PC-9 (cell line): ENCODE results near the gene ZSWIM8. TPM values are rescaled to one million over a fixed set of nuclear protein-coding genes. Genes with fewer than 3 reads are reported as not detected.

Source experiments
- BruUV-seq: library from RNA; stranded (reverse); fragments of 400-500 nt; replicated peaks from 2 replicates; lab custom pipeline; 2021; lab: Mats Ljungman, UMichigan
- CTCF ChIA-PET: fragments of 300-600 bp; sonication (Branson Sonifier 250); formaldehyde crosslinking; loops from one replicate; lab custom pipeline; 2022; ENCODE audit warnings: antibody characterized with exemption; lab: Charles Lee
- POLR2A ChIA-PET: fragments of 300-600 bp; sonication (Branson Sonifier 250); formaldehyde crosslinking; loops from one replicate; lab custom pipeline; 2022; ENCODE audit warnings: antibody characterized with exemption; ENCODE audit not compliant: unreplicated experiment; lab: Charles Lee
- DNase-seq, 2 experiments: peaks; one replicate each; pipeline versions ENCODE4 v3.0.0 to v3.0.0-alpha.2; 2015 to 2022; ENCODE audit warnings: mixed read lengths in 1 of 2
- H2AFZ ChIP-seq: fragments of 200-600 bp; sonication (generic); 2 replicates; pipeline ENCODE4 v1.8.1; 2017; ENCODE audit warnings: antibody characterized with exemption
- H3F3A ChIP-seq: fragments of 200-600 bp; sonication (generic); 2 replicates; pipeline ENCODE4 v1.8.1; 2017; ENCODE audit warnings: antibody characterized with exemption, mild to moderate bottlenecking, low read depth; ENCODE audit not compliant: insufficient read depth
- H3K27ac ChIP-seq: fragments of 200-600 bp; sonication (generic); 2 replicates; pipeline ENCODE4 v1.6.1; 2016; ENCODE audit warnings: mixed run types
- H3K27me3 ChIP-seq: fragments of 200-600 bp; sonication (generic); 2 replicates; pipeline ENCODE4 v1.6.1; 2016; ENCODE audit warnings: low read depth, mixed run types; ENCODE audit not compliant: insufficient read depth
- H3K36me3 ChIP-seq: fragments of 200-600 bp; sonication (generic); 2 replicates; pipeline ENCODE4 v1.6.1; 2016; ENCODE audit warnings: low read depth, mixed run types
- H3K4me1 ChIP-seq: fragments of 200-600 bp; sonication (generic); replicated peaks from 2 replicates; pipeline ENCODE4 v1.6.1; 2016; ENCODE audit warnings: mixed run types; ENCODE audit not compliant: insufficient read depth
- H3K4me2 ChIP-seq: fragments of 200-600 bp; sonication (generic); 2 replicates; pipeline ENCODE4 v1.6.1; 2017; ENCODE audit warnings: mixed run types
- H3K4me3 ChIP-seq: fragments of 200-600 bp; sonication (generic); 2 replicates; pipeline ENCODE4 v1.6.1; 2016; ENCODE audit warnings: mixed run types
- H3K79me2 ChIP-seq: fragments of 200-600 bp; sonication (generic); 2 replicates; pipeline ENCODE4 v1.6.1; 2017; ENCODE audit warnings: low read depth, mixed run types
- H3K9me2 ChIP-seq: fragments of 200-600 bp; sonication (generic); 2 replicates; pipeline ENCODE4 v1.8.1; 2017; ENCODE audit warnings: mild to moderate bottlenecking; ENCODE audit not compliant: insufficient read depth
- H3K9me3 ChIP-seq: fragments of 200-600 bp; sonication (generic); 2 replicates; pipeline ENCODE4 v1.8.1; 2016; ENCODE audit warnings: low read depth; ENCODE audit not compliant: insufficient read depth
- H4K20me1 ChIP-seq: fragments of 200-600 bp; sonication (generic); 2 replicates; pipeline ENCODE4 v1.8.1; 2017; ENCODE audit not compliant: insufficient read depth
- CTCF ChIP-seq: fragments of 200-600 bp; sonication (generic); conservative IDR thresholded peaks from 2 replicates; pipeline ENCODE4 v1.6.1; 2017; ENCODE audit warnings: mixed run types, antibody characterized with exemption, mild to moderate bottlenecking, moderate library complexity
- EZH2 ChIP-seq: fragments of 200-600 bp; sonication (generic); IDR thresholded peaks from 2 replicates; pipeline ENCODE4 v1.8.0; 2017; ENCODE audit warnings: antibody characterized with exemption, low read depth
- intact Hi-C: fragments of 100-400 bp; cut with micrococcal nuclease; formaldehyde crosslinking; loops from one replicate; pipeline ENCODE4 v1.10.0; 2022; ENCODE audit not compliant: unreplicated experiment
- total RNA-seq: library from RNA; stranded (reverse); gene quantifications from 2 replicates; pipeline ENCODE4 v1.2.3, GENCODE V29; 2021

The ZSWIM8 gene
- total RNA-seq, 1 experiment from 2014 or later = 49.2 TPM

GRCh38 chr10:73772281-73773151 lies 12.9 kb upstream of the ZSWIM8 start:
- ChIA-PET POLR2A (interaction anchor here (0.5 to 0.9 kb wide), 5 partner anchors 10 to 235 kb away, joined by 3 to 6 read pairs (median 4); partner anchors contain the start of gene CHCHD1), CTCF (interaction anchor here (0.8 kb wide), 1 partner anchor 11 kb away, joined by 4 read pairs; no protein-coding TSS in a partner anchor)
- intact Hi-C loops = no loop called here
- H3K4me1 ChIP-seq = peaks cover 7% of the 10 kb centered on the region
- H3K27me3 ChIP-seq = no peaks in the 10 kb centered on the region
- TF ChIP-seq EZH2 = no peak
- no peak for TF ChIP-seq CTCF
- peak in 1 of 2 experiments; percentile 68 for DNase-seq
- 0 out of 2 replicates have a peak overlapping the region, but pooled peaks have one; percentile 22 for H3K27ac ChIP-seq
- peak overlapping the region; percentile 52; the same call in 1 of the 2 replicates for H3K4me3 ChIP-seq
- H4K20me1 ChIP-seq = peaks cover 9% of the 10 kb centered on the region; the same call in 1 of the 2 replicates
- peaks cover 30% of the 10 kb centered on the region for H3F3A ChIP-seq
- peaks cover 36% of the 10 kb centered on the region for H3K36me3 ChIP-seq
- no peaks in the 10 kb centered on the region for H3K9me3 ChIP-seq
- no peaks in the 10 kb centered on the region for H3K9me2 ChIP-seq
- H3K79me2 ChIP-seq = no peaks in the 10 kb centered on the region; the same call in 1 of the 2 replicates
- no peak overlapping the region for H2AFZ ChIP-seq
- peak overlapping the region; percentile 69 for H3K4me2 ChIP-seq
- no TSS peak for BruUV-seq

GRCh38 chr10:73773152-73773879 lies 12.1 kb upstream of the ZSWIM8 start:
- Histone ChIP-seq H3K36me3 (peaks cover 30% of the 10 kb centered on the region), H3K9me3 (no peaks in the 10 kb centered on the region), H2AFZ (no peak overlapping the region), H3K27ac (no peak overlapping the region), H3K79me2 (no peaks in the 10 kb centered on the region; the same call in 1 of the 2 replicates), H4K20me1 (peaks cover 9% of the 10 kb centered on the region; the same call in 1 of the 2 replicates), H3K4me3 (peak overlapping the region; percentile 52; the same call in 1 of the 2 replicates), H3F3A (peaks cover 30% of the 10 kb centered on the region), H3K4me1 (peaks cover 7% of the 10 kb centered on the region), H3K4me2 (peak overlapping the region; percentile 69), H3K9me2 (no peaks in the 10 kb centered on the region), H3K27me3 (no peaks in the 10 kb centered on the region)
- BruUV-seq = TSS peak; percentile 29
- TF ChIP-seq CTCF = no peak
- no peak for TF ChIP-seq EZH2
- POLR2A ChIA-PET = interaction anchor here (0.6 to 0.7 kb wide), 2 partner anchors 106 to 237 kb away, joined by 3 read pairs; no protein-coding TSS in a partner anchor
- CTCF ChIA-PET = interaction anchor here (0.7 to 1.3 kb wide), 3 partner anchors 10 to 307 kb away, joined by 3 to 4 read pairs (median 3); no protein-coding TSS in a partner anchor
- DNase-seq = no peak
- intact Hi-C loops = no loop called here

GRCh38 chr10:73774637-73775036 lies 10.8 kb upstream of the ZSWIM8 start:
- peak in 1 of 2 experiments; percentile 49 for DNase-seq
- Histone ChIP-seq H3K4me2 (peak overlapping the region; percentile 69), H3K36me3 (peaks cover 17% of the 10 kb centered on the region), H2AFZ (no peak overlapping the region), H3F3A (peaks cover 42% of the 10 kb centered on the region), H4K20me1 (peaks cover 9% of the 10 kb centered on the region; the same call in 1 of the 2 replicates), H3K27ac (no peak overlapping the region), H3K79me2 (peaks cover 1% of the 10 kb centered on the region; the same call in 1 of the 2 replicates), H3K4me3 (no peak overlapping the region), H3K9me2 (no peaks in the 10 kb centered on the region), H3K4me1 (peaks cover 7% of the 10 kb centered on the region), H3K9me3 (no peaks in the 10 kb centered on the region), H3K27me3 (no peaks in the 10 kb centered on the region)
- BruUV-seq = no TSS peak
- intact Hi-C loops = no loop called here
- TF ChIP-seq CTCF (0 out of 2 replicates have a peak, but pooled peaks have one; percentile 27), EZH2 (no peak)
- POLR2A ChIA-PET = interaction anchor here (0.6 to 1.0 kb wide), 3 partner anchors 11 to 326 kb away, joined by 4 read pairs; no protein-coding TSS in a partner anchor
- CTCF ChIA-PET = no interaction called here
